Neural progenitor cell (in vitro differentiated cells): Measurements from ENCODE around the gene RBBP8NL. TPM values are rescaled to one million over a fixed set of nuclear protein-coding genes. Genes with fewer than 3 reads are reported as not detected.

Experiments used
- DNase-seq: peaks from one replicate; pipeline ENCODE4 v3.0.0-alpha.2; 2016; ENCODE audit warnings: low spot score
- H2AFZ ChIP-seq: fragments of 200-600 bp; sonication (generic); replicated peaks from 2 replicates; pipeline ENCODE4 v1.6.1; 2016; ENCODE audit warnings: antibody characterized with exemption
- H3F3A ChIP-seq: fragments of 200-600 bp; sonication (generic); 2 replicates; pipeline ENCODE4 v1.6.1; 2016; ENCODE audit warnings: antibody characterized with exemption, low read depth
- H3K27ac ChIP-seq: fragments of 200-600 bp; sonication (generic); 2 replicates; pipeline ENCODE4 v1.5.1; 2016; ENCODE audit warnings: mild to moderate bottlenecking
- H3K27me3 ChIP-seq: fragments of 200-600 bp; sonication (generic); 2 replicates; pipeline ENCODE4 v1.6.1; 2016; ENCODE audit warnings: mild to moderate bottlenecking, moderate library complexity
- H3K36me3 ChIP-seq: fragments of 200-600 bp; sonication (generic); 2 replicates; pipeline ENCODE4 v1.5.1; 2016
- H3K4me1 ChIP-seq: fragments of 200-600 bp; sonication (generic); 2 replicates; pipeline ENCODE4 v1.6.1; 2016; ENCODE audit warnings: mixed run types
- H3K4me2 ChIP-seq: fragments of 200-600 bp; sonication (generic); 2 replicates; pipeline ENCODE4 v1.6.1; 2016
- H3K4me3 ChIP-seq: fragments of 200-600 bp; sonication (generic); 2 replicates; pipeline ENCODE4 v1.5.1; 2016
- H3K79me2 ChIP-seq: fragments of 200-600 bp; sonication (generic); 2 replicates; pipeline ENCODE4 v1.6.1; 2016; ENCODE audit warnings: low read depth
- H3K9ac ChIP-seq: fragments of 200-600 bp; sonication (generic); 2 replicates; pipeline ENCODE4 v1.6.1; 2016
- H3K9me3 ChIP-seq: fragments of 200-600 bp; sonication (generic); 2 replicates; pipeline ENCODE4 v1.5.1; 2016; ENCODE audit warnings: low read depth
- H4K20me1 ChIP-seq: fragments of 200-600 bp; sonication (generic); 2 replicates; pipeline ENCODE4 v1.6.1; 2016; ENCODE audit warnings: low read depth
- H3K27ac Mint-ChIP-seq: 3 replicates; pipeline ENCODE4 v1.8.0; 2021; ENCODE audit warnings: mixed read lengths
- H3K27me3 Mint-ChIP-seq: 2 replicates; pipeline ENCODE4 v1.8.0; 2022; ENCODE audit warnings: low read depth, mild to moderate bottlenecking, inconsistent platforms, moderate library complexity, mixed read lengths; ENCODE audit not compliant: insufficient read depth
- H3K36me3 Mint-ChIP-seq: 3 replicates; pipeline ENCODE4 v1.8.0; 2021; ENCODE audit warnings: mixed read lengths
- H3K4me1 Mint-ChIP-seq: 3 replicates; pipeline ENCODE4 v1.8.0; 2021; ENCODE audit warnings: mixed read lengths
- H3K4me3 Mint-ChIP-seq: 3 replicates; pipeline ENCODE4 v1.8.0; 2021; ENCODE audit warnings: mild to moderate bottlenecking, moderate library complexity, mixed read lengths
- H3K9me3 Mint-ChIP-seq: 3 replicates; pipeline ENCODE4 v1.8.0; 2020; ENCODE audit warnings: mixed read lengths
- CTCF ChIP-seq: fragments of 200-600 bp; sonication (generic); IDR thresholded peaks from 2 replicates; pipeline ENCODE4 v1.5.1; 2017; ENCODE audit warnings: antibody characterized with exemption, mild to moderate bottlenecking
- EZH2 ChIP-seq: fragments of 200-600 bp; sonication (generic); IDR thresholded peaks from 2 replicates; pipeline ENCODE4 v1.6.1; 2017; ENCODE audit warnings: antibody characterized with exemption, mild to moderate bottlenecking, moderate library complexity
- EZH2phosphoT487 ChIP-seq: fragments of 200-600 bp; sonication (generic); IDR thresholded peaks from 2 replicates; pipeline ENCODE4 v1.6.1; 2017; ENCODE audit warnings: antibody characterized with exemption
- total RNA-seq: library from RNA; depleted of rRNA; stranded (reverse); fragments of >200 nt; gene quantifications from 2 replicates; pipeline ENCODE4 v1.2.3, GENCODE V29; 2015; ENCODE audit warnings: low replicate concordance

RBBP8NL gene
- total RNA-seq, 1 donor from 2014 or later: not detected

GRCh38 chr20:62362991-62363919, 64.1 kb downstream of the RBBP8NL start:
- H3F3A ChIP-seq: peaks cover 56% of the 10 kb centered on the region
- H3K27me3 ChIP-seq: no peaks in the 10 kb centered on the region
- H3K9me3 ChIP-seq: no peaks in the 10 kb centered on the region
- H3K9ac ChIP-seq: no peak overlapping the region
- no peak overlapping the region for H2AFZ ChIP-seq
- DNase-seq: peak; percentile 67
- H3K27ac Mint-ChIP-seq: no peak overlapping the region
- H3K27ac ChIP-seq: peak overlapping the region; percentile 56
- peaks cover 83% of the 10 kb centered on the region for H3K79me2 ChIP-seq
- no peaks in the 10 kb centered on the region for H3K36me3 ChIP-seq
- H3K4me3 ChIP-seq: no peak overlapping the region
- peaks cover 26% of the 10 kb centered on the region for H3K4me1 Mint-ChIP-seq
- H3K36me3 Mint-ChIP-seq: no peaks in the 10 kb centered on the region
- no peak overlapping the region for H3K4me3 Mint-ChIP-seq
- H3K4me1 ChIP-seq: peaks cover 76% of the 10 kb centered on the region
- H4K20me1 ChIP-seq: peaks cover 77% of the 10 kb centered on the region
- peak overlapping the region; percentile 40 for H3K4me2 ChIP-seq
- H3K9me3 Mint-ChIP-seq: no peaks in the 10 kb centered on the region
- H3K27me3 Mint-ChIP-seq: no peaks in the 10 kb centered on the region
- TF ChIP-seq EZH2phosphoT487 (no peak), CTCF (peak; percentile 36)

GRCh38 chr20:62362590-62362940, 64.8 kb downstream of the RBBP8NL start:
- Histone ChIP-seq H3K4me1 (peaks cover 69% of the 10 kb centered on the region), H3K9me3 (no peaks in the 10 kb centered on the region), H3F3A (peaks cover 49% of the 10 kb centered on the region), H3K27me3 (no peaks in the 10 kb centered on the region), H3K27ac (peak overlapping the region; percentile 56), H4K20me1 (peaks cover 82% of the 10 kb centered on the region), H3K36me3 (no peaks in the 10 kb centered on the region), H3K9ac (no peak overlapping the region), H2AFZ (no peak overlapping the region), H3K79me2 (peaks cover 87% of the 10 kb centered on the region), H3K4me2 (peak overlapping the region; percentile 40), H3K4me3 (no peak overlapping the region)
- TF ChIP-seq EZH2 (no peak), EZH2phosphoT487 (no peak), CTCF (no peak)
- Mint-ChIP-seq H3K4me3 (peak overlapping the region; percentile 57), H3K27ac (no peak overlapping the region), H3K27me3 (no peaks in the 10 kb centered on the region), H3K36me3 (no peaks in the 10 kb centered on the region), H3K9me3 (no peaks in the 10 kb centered on the region), H3K4me1 (peaks cover 26% of the 10 kb centered on the region)
- DNase-seq: no peak

- H3K27ac Mint-ChIP-seq: no peak overlapping the region
- Histone ChIP-seq H3K4me2 (peak overlapping the region; percentile 77), H3K9ac (no peak overlapping the region), H3K27ac (peak overlapping the region; percentile 76), H3F3A (peaks cover 47% of the 10 kb centered on the region), H3K9me3 (no peaks in the 10 kb centered on the region), H3K36me3 (no peaks in the 10 kb centered on the region), H3K27me3 (no peaks in the 10 kb centered on the region), H3K4me1 (peaks cover 66% of the 10 kb centered on the region), H2AFZ (no peak overlapping the region), H4K20me1 (peaks cover 87% of the 10 kb centered on the region), H3K79me2 (peaks cover 90% of the 10 kb centered on the region), H3K4me3 (no peak overlapping the region)
- H3K9me3 Mint-ChIP-seq: no peaks in the 10 kb centered on the region
- no peaks in the 10 kb centered on the region for H3K36me3 Mint-ChIP-seq
- no peaks in the 10 kb centered on the region for H3K27me3 Mint-ChIP-seq
- DNase-seq: peak; percentile 75
- peaks cover 26% of the 10 kb centered on the region for H3K4me1 Mint-ChIP-seq
- TF ChIP-seq EZH2 (no peak), EZH2phosphoT487 (no peak), CTCF (no peak)
- H3K4me3 Mint-ChIP-seq: no peak overlapping the region
Observed at GRCh38 chr20:62361799-62362589, 65.3 kb downstream of the RBBP8NL start.
